Loucy (cell line): Measurements from ENCODE around the gene NCAPD2.
"Not testable (repeated sequence)": the region's sequence is repeated elsewhere in the genome, so short reads cannot be mapped to it uniquely, and the experiment has no call there.

Experiments
- EZH2phosphoT487 ChIP-seq: fragments of 200-600 bp; IDR thresholded peaks from 2 replicates; pipeline ENCODE4 v1.6.1; 2018; ENCODE audit warnings: antibody characterized with exemption, mild to moderate bottlenecking, moderate library complexity, borderline replicate concordance
- TF ChIP-seq, protein P1 (sequence below): fragments of 200-600 bp; sonication (generic); conservative IDR thresholded peaks from 2 replicates; pipeline ENCODE4 v1.5.1; 2014; ENCODE audit warnings: mild to moderate bottlenecking, antibody characterized with exemption, low read length

DNA sequence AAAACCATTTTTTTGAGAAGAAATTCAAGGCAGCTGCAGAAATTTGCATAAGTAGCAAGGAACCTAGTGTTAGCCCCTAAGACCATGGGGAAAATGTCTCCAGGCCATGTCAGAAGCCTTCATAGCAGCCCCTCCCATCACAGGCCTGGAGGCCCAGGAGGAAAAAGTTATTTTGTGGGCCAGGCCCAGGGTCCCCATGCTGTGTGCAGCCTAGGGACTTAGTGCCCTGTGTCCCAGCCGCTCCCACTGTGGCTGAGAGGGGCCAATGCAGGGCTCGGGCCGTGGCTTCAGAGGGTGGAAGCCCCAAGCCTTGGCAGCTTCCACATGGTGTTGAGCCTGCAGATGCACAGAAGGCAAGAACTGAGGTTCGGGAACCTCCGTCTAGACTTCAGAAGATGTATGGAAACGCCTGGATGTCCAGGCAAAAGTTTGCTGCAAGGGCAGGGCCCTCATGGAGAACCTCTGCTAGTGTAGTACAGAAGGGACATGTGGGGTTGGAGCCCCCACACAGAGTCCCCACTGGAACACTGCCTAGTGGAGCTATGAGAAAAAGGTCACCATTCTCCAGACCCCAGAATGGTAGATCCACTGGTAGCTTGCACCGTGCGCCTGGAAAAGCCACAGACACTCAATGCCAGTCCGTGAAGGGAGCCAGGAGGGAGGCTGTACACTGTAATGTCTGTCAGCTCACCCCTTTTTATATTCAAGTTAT is 26.2 kb upstream of the NCAPD2 start:
- TF ChIP-seq, protein P1, sequence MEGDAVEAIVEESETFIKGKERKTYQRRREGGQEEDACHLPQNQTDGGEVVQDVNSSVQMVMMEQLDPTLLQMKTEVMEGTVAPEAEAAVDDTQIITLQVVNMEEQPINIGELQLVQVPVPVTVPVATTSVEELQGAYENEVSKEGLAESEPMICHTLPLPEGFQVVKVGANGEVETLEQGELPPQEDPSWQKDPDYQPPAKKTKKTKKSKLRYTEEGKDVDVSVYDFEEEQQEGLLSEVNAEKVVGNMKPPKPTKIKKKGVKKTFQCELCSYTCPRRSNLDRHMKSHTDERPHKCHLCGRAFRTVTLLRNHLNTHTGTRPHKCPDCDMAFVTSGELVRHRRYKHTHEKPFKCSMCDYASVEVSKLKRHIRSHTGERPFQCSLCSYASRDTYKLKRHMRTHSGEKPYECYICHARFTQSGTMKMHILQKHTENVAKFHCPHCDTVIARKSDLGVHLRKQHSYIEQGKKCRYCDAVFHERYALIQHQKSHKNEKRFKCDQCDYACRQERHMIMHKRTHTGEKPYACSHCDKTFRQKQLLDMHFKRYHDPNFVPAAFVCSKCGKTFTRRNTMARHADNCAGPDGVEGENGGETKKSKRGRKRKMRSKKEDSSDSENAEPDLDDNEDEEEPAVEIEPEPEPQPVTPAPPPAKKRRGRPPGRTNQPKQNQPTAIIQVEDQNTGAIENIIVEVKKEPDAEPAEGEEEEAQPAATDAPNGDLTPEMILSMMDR, result not testable (repeated sequence)
- not testable (repeated sequence) for TF ChIP-seq EZH2phosphoT487
